ENCODE data around the gene HOXC10.

HOXC10 gene

GRCh38 chr12:54032086-54032619, 47.2 kb downstream of the HOXC10 start:
- no peak for TF ChIP-seq CTCF (conservative IDR thresholded peaks at IDR 0.05; ENCODE audit: low read depth, low read length)

GRCh38 chr12:54032627-54033100, 47.7 kb downstream of the HOXC10 start, which contains the start of gene HOXC5:
Gene HOXC5, plus strand, starts transcription at chr12:54033050. Its CDS starts 73 bp downstream, at chr12:54033123.
- no peak within 1 kb of the TSS for H3K4me3 ChIP-seq (ENCODE audit: low read depth, low read length)
- peak; percentile 41 for DNase-seq (ENCODE audit: low read depth)
- TF ChIP-seq CTCF (conservative IDR thresholded peaks at IDR 0.05; ENCODE audit: low read depth, low read length), result peak; percentile 78

More at GRCh38 chr12:54032086-54032619, 47.2 kb downstream of the HOXC10 start:
- DNase-seq (ENCODE audit: low read depth), result no peak
- no peak overlapping the region for H3K4me3 ChIP-seq (ENCODE audit: low read depth, low read length)

GRCh38 chr12:54033106-54033979, 48.4 kb downstream of the HOXC10 start:
- no peak for DNase-seq (ENCODE audit: low read depth)
- H3K4me3 ChIP-seq (ENCODE audit: low read depth, low read length), result no peak overlapping the region
- no peak for TF ChIP-seq CTCF (conservative IDR thresholded peaks at IDR 0.05; ENCODE audit: low read depth, low read length)

- no peak for TF ChIP-seq CTCF (conservative IDR thresholded peaks at IDR 0.05; ENCODE audit: low read depth, low read length)
- no peak for DNase-seq (ENCODE audit: low read depth)
- H3K4me3 ChIP-seq (ENCODE audit: low read depth, low read length), result no peak overlapping the region
Measured at GRCh38 chr12:54033980-54034784, 49.2 kb downstream of the HOXC10 start.

- TF ChIP-seq CTCF (conservative IDR thresholded peaks at IDR 0.05; ENCODE audit: low read depth, low read length), result no peak
- no peak overlapping the region for H3K4me3 ChIP-seq (ENCODE audit: low read depth, low read length)
- DNase-seq (ENCODE audit: low read depth), result no peak
Measured at GRCh38 chr12:54034785-54035310, 49.9 kb downstream of the HOXC10 start.

- DNase-seq (ENCODE audit: low read depth), result no peak
- TF ChIP-seq CTCF (conservative IDR thresholded peaks at IDR 0.05; ENCODE audit: low read depth, low read length), result no peak
- H3K4me3 ChIP-seq (ENCODE audit: low read depth, low read length), result no peak overlapping the region
Measured at GRCh38 chr12:54035568-54036264, 50.8 kb downstream of the HOXC10 start.
